B cell (primary cell): ENCODE data around the gene TIMELESS.

Experiments
- CTCF ChIP-seq: fragments of 200-600 bp; IDR thresholded peaks from one replicate; pipeline ENCODE4 v1.8.0; 2022; ENCODE audit warnings: antibody characterized with exemption, mild to moderate bottlenecking
- EZH2 ChIP-seq: IDR thresholded peaks from 2 replicates; pipeline ENCODE4 v1.6.1; 2012; ENCODE audit warnings: borderline replicate concordance, low read depth, mild to moderate bottlenecking, moderate library complexity, low read length; ENCODE audit not compliant: insufficient read depth, poor library complexity, severe bottlenecking

GRCh38 chr12:56449622-56449984 lies 377 bp upstream of the TIMELESS start:
- TF ChIP-seq CTCF (no peak), EZH2 (no peak)
